NCI-H69 (cell line): ENCODE measurements around the gene WFDC2.

Experiments
- DNase-seq: peaks from one replicate; lab custom pipeline; 2025; lab: John Stamatoyannopoulos, UW

Gene WFDC2, protein sequence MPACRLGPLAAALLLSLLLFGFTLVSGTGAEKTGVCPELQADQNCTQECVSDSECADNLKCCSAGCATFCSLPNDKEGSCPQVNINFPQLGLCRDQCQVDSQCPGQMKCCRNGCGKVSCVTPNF

DNA sequence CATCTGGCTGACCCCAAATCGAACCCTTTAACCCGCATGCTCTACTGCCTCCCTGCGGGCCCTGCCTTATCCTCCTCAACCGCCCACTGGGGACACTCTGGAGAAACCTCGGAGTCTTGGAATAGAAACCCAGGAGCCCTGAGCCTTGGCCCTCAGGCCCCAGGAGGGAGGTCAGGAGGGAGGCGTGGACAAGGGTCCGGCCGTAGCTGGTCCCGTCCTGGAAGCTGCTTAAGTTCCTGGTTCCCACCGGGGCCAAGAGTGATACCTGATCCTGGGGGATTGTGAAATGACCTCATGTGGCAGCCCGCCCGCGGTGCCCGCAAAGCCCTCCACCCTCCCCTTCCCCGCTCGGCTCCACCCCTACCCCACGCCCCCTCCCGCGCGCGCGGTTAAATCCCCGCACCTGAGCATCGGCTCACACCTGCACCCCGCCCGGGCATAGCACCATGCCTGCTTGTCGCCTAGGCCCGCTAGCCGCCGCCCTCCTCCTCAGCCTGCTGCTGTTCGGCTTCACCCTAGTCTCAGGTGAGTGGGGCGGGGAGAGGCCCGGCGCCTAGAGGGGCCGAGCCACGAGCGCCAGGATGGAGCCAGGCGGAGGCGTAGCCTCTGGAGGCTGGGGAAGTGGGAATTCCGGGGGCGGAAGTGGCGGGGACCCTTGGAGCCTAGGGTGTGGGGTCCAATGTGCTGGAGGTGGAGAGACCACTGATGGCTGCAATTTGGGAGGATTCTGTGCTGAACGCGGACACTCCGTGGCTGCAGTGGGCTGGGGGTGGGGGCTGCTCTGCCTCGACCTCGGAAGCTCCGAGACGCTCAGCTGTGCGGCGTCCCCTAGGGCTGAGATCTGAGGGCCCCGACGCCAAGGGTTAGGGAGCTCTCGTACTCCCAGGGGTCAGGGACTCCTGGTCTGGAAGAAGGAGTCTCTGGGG, at the start of gene WFDC2:
TSS of gene WFDC2 (plus strand) at position 418 of the 926 bp plus-strand sequence. CDS start at position 447, 29 bp downstream.
- DNase-seq, result peak; percentile 61

DNA sequence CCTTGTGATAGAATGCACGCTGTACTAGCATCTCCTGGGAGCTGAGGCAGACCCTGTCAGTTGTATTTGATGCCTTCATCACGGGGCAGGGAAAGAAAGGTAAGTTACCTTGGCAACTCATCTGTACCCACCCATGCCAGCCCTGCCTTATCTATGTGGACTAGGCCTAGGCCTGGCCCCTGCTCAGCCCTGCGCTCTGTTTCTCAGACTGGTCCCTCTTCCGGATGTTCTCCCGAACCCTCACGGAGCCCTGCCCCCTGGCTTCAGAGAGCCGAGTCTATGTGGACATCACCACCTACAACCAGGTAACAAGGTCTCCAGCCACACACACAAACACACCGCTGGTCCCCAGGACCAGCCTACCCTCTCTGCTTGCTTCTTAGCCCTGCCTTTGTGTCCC, 49.4 kb upstream of the WFDC2 start:
- no peak for DNase-seq

DNA sequence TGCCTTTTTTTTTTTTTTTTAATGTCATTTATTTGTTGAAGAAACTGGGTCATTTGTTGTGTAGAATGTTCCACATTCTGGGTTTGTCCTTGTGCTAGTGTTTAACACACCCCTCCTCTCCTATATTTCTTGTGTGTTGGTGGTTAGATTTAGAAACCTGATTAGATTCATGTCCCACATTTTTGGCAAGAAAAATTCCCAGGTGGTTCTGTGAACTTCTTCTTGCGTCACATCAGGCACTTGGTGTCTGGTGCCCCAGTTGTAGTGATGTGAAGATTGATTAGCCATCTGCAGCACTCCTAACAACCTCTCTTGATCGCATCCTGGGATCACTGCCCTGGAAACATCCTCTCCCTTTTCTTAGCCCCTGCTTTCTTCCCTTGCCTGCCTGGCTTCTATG, 45.9 kb upstream of the WFDC2 start:
- no peak for DNase-seq

DNA sequence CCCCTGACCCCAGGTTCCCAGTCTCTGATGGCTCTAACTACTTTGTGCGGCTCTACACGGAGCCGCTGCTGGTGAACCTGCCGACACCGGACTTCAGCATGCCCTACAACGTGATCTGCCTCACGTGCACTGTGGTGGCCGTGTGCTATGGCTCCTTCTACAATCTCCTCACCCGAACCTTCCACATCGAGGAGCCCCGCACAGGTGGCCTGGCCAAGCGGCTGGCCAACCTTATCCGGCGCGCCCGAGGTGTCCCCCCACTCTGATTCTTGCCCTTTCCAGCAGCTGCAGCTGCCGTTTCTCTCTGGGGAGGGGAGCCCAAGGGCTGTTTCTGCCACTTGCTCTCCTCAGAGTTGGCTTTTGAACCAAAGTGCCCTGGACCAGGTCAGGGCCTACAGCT, 44.0 kb upstream of the WFDC2 start:
- DNase-seq, result no peak

DNA sequence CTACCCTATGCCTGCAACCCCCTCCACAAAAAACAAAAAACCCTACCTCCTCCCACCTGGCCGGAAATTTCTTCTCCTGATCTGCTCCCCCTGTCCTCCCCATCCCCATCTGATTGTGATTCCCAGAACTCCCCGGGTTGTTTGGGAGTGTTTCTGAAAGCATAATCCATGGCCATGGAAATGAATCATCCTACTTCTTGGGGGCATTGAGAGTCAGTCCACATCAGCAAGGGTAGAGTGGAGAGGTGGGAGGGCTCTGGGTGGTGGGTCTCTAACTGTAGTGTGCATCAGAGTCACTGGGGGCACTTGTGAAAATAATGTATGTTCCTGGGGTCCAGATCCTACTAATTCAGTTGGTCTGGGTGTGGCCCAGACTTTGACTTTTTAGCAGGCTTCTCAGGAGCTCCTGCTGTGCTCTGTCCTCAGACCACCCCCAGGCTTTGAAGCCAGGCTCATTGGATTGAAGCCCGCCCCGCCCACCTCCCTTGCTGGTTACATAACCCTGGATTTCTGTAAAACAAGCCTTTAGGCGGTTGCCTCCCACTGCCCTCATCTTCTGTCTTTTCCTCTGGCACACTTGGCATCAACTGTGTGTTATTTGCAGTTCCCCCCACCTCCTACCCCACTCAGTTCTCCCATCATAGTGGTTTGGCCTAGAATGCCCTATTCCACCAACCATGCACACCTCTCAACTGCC, 43.1 kb upstream of the WFDC2 start:
- DNase-seq, result peak; percentile 48

DNA sequence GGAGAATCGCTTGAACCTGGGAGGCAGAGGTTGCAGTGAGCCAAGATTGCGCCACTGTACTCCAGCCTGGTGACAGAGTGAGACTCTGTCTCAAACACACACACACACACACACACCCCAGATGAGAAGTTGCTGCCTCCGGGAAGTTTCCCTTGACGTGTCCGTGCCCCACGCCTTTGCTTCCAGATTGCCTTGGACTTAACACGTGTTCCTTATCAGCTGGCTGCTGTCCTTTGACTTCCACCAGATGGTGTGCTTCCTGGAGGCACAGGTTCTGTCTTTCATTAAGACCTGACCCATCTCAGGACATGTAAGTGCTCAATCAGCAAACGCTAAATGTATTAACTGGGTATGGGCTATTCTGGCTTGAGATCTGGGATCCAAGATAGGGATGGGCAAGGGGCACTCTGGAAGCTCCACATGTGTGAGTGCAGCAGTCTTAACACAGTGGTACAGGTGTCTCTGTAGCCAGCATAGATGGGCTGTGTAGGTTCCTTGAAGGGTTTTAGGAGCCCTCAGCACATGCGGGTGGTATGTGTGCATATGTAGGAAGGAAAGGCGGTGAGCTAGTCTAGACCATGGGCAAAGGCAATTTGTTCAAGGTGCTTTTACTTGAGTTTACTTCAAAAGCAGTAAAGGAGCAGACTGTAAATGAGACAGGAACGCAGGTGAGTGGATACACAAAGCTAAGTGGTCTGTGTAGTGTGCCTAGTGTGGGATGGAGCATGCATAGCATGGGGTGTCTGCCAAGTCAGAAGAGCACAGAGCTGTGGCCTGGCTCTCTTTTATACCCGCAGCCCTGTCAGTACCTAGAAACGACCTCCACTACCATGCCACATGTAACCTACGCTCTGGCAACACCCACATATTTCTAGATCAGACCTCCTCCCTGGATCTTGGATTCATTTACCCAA, 42.1 kb upstream of the WFDC2 start:
- DNase-seq, result no peak

DNA sequence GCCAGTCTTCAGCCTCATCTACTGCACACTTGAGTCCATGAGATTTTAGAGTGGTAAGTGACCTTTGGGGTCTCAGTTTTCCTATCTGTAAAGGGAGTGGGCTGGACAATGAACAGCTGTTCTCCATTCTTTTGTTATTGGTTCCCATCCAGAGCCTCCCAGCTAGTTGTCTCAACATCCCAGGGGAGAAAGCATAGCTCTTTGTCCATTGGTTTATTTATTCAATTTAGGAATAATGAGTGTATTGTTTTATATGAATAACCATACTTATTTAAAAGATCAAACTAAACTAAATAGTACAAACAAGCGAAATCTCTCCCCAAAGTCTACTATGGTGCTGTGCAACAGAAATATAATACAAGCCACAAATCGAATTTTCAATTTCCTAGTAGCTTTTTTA, 39.9 kb upstream of the WFDC2 start:
- peak; percentile 32 for DNase-seq

DNA sequence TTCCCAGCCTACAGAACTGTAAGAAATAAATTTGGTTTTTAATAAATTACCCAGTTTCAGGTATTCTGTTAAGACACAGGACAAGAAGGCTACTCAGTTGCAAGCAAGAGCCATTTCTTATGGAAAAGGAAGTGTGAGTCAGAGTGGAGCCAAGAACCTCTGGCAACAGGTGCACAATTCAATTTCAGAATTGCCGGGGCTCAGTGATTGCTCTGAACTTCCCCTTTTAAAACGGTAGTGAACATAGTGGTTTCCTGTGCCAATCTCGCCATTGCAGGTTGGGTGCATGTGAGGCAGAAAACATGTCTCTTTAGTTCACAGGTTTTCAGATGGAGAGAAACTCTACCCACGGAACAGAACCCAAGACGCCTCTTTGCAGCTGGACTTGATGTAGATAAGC, 37.3 kb upstream of the WFDC2 start:
- DNase-seq, result no peak

DNA sequence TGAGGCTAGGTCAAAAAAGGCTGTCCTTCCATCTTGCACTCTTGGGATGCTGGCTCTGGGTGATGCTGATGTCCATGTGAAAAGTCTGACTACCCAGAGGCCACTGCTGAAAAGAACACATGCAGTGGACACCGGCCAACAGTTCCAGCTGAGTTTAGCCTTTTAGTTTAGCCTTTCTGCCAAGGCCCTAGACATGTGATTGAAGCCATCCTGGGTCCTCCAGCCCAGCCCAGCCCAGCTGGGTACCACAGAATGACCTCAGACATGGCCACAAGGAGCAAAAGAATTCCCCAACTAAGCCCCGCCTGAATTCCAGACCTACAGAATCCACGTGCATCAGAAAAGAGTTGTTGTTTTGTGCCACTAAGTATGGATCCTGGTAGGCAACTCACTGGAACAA, 36.2 kb upstream of the WFDC2 start:
- DNase-seq, result no peak

DNA sequence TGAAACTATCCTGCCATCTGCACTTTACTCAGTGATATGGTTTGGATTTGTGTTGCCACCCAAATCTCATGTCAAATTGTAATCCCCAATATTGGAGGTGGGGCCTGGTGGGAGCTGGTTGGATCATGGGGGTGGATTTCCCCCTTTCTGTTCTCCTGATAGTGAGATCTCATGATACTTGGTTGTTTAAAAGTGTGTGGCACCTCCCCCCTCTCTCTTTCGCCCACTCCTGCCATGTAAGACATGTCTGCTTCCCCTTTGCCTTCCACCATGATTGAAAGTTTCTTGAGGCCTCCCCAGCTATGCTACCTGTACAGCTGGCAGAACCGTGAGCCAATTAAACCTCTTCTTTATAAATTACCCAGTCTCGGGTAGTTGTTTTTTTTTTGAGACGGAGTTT, 35.6 kb upstream of the WFDC2 start:
- DNase-seq, result no peak

DNA sequence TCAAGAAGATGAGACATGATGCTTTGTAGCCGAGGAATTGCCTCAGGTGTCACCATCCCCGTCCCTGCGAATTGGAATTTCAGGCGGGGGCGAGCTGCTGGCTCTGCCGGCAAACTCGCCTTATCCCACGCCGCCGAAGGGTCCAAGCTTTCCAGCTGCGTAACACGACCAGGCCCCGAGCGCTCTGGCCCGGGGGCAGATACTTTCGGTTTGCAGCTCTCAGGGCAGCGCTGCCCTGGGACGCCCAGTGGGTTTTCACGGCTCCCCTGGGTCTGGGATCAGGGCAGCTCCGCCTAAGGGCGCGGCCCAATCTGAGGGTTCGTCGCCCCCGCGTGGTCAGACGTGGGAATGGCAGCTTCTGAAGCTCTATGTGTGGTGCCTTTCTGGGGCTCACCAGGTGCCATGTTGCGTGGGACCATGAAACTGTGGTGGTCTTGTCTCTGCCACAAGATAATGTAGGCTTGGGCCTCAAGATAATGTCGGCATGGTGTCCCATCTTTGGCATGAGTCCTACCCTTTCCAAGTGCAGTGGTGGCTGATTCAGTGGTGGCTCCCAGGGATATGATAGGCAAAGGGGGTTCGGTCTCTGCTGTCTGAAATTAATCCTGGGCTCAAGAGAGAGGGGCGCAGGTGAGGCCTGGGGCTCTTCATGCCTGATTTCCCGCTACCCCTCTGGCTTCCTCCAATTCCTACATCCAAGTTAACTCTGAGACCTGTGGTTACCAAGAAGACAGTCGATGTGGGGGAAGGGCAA, 32.6 kb upstream of the WFDC2 start:
- DNase-seq, result peak; percentile 74

DNA sequence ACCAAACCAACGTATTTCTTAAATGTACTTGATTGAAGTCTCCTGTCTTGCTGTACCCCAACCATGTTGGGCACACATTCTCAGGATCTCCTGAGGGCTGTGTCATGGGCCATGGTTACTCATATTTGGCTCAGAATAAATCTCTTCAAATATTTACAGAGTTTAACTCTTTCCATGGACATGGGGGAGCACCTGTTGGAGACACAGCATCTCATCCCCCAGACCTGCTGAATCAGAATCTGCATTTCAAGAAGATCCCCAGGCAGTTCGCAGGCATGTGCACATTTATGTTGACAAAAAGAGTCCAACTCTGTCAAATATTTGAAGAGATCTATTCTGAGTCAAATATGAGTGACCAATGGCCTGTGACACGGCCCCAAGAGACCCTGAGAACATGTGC, 29.1 kb upstream of the WFDC2 start:
- no peak for DNase-seq

DNA sequence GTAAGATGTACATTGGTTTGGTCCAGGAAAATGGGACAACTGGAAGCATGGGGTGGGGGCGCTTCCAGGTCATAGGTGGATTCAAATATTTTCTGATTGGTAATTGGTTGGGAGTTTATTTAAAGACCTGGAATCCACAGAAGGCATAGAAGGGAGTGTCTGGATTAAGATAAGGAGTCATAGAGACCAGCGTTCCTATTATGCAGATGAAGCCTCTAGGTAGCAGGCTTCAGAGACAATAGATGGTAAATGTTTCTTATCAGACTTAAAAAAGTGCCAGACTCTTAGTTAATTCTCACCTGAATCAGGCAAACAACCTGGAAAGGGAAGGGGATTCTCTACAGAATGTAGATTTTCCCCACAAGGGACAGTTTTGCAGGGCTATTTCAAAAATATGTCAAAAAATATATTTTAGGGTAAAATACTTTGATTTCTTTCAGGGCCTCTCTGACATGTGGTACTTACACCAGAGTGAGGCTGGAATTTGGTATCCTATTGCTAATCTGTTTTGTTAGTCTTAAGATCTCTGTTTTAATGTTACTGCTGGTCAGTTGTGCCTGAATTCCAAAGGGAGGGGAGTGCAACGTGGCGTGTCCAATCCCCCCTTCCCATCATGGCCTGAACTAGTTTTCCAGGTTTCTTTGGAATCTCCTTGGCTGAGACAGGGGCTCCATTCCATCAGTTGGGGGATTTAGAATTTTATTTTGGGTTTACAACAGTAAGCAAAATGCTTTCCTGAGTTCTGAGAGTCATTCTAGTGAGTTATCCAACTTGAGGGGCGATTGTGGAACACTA, 28.5 kb upstream of the WFDC2 start:
- DNase-seq, result no peak

DNA sequence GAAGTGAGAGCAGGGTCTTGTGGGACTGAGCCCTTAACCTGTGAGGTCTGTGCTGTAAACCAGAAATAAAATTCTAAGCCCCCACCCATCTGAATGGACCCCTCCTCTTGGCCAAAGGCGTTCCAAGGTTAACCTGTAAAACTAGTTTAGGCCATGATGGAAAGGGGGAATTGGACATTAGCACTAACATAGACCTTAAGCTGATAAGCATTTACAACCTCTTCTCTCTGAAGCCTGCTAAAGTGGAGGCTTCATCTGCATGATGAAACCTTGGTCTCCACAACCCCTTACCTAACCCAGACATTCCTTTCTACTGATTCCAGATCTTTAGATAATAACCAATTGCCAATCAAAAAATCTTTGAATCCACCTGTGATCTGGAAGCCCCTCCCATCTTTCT, 27.8 kb upstream of the WFDC2 start:
- DNase-seq, result no peak

DNA sequence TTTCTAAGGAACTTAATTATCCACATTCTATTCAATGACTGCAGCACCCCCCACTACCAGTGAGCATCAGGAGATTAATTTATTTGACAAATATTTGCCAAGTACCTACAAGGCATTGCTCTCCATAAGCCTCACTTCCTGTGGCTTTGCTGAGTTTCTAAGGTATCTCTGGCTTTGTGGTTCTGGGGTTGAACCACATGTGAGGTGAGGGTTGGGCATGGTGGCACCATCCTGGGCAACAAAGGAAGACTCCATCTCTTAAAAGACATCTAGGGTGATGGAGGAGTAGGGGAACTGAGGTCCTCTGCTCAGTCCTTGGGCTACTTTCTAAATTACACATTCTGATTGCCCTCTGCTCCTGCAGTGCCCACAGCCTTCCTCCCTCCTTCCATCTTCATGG, 25.5 kb upstream of the WFDC2 start:
- peak; percentile 22 for DNase-seq

DNA sequence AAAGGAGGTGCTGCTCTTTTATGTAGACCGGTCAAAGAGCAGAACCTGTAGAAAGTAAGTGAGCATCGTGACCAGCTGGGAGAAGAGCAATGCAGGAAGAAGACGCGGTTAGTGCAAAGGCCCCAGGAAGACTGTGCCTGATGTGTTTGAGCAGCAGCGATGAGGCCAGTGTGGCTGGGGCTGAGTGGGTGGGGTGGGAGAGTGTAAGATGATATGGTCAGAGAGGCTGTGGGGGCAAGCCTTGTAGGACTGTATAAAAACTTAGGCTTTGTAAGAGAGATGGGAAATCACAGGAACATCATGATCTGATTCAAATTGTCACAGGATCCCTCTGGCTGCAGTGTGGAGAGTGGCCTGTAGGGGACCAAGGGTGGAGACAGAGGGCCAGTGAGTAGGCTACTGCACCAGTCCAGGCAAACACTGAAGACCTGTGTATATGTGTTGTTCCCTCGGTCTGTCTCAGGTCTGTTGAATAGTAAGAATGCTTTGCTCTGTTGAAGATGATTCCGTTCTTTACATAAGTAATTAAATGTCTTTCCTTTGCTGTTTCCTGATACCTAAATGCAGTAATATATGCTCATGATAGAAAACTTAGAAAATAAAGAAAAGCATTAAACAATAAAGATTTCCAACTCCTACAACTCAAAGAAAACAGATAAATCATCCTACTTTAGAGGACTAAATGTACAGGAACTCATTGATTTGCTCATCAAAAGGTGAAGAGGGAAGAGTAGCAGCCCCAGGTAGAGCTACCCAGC, 23.6 kb upstream of the WFDC2 start:
- DNase-seq, result peak; percentile 50

DNA sequence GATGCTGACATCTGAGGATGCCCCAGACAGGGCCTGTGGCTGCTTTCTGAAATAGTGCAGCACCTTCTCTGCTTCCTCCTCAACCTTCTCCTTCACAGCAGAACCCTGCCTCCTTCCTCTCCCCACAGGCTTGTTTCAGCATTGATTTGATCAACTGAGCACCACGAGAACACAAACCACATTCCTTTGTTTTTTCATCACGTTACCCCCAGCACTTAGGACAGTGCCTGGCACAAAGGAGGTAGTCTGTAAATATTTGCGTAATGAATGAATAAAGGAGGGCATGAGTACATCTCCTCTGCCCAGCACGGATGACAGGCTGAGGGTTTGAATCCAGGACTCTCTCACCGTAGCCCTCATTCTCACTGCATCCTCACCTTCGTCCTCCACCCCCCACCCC, 21.3 kb upstream of the WFDC2 start:
- peak; percentile 50 for DNase-seq

DNA sequence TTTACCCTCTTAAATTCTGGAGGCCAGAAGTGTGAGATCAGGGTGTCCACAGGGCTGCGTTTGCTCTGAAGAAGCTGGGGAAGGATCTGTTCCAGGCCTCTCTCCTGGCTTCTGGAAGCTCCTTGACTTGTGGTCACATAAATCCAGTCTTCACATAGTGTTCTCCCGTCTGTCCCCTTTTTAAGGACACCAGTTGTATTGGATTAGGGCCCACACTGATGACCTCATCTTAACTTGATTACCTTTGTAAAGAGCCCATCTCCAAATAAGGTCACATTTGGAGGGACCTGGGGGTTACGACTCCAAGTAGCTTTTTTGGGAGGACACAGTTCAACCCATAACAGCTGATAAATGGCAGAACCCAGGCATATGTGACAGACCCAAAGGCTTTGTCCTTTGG, 20.0 kb upstream of the WFDC2 start:
- no peak for DNase-seq

DNA sequence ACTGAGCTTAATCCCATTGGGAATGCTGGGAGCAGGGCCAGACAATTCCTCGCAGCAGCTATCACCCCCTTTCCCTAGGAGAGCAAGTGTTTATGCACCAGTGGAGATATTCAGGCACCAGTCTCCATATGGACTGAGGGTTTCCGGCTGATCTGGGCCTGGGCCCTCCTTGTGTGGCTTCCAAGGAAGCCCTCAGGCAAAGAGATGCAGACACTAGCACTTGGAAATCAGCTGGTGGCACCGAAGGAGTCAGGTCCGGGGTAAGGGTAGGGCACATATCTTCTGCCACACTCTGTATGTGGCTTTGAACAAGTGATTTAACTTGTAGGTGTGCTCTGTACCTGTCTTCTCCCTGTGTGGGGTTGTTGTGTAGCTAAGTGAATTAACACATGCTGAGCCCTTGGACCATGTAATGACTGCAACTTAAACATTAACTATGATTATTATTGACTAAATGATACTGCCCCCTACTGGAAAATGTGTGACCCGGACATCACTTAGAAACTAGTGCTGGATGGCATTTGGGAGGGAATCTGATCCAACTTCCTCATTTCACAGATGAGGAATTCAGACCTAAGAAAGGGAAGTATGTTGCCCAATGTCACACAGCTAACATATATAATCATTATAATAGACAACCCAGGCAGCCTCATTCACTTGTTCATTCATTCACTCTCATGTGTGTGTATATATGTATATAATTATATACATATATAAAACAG, 19.3 kb upstream of the WFDC2 start:
- peak; percentile 66 for DNase-seq
